ENCODE measurements around the gene ABI3BP.

ABI3BP gene

GRCh38 chr3:100972301-100972844 lies 20.8 kb downstream of the ABI3BP start:
- H3K4me3 ChIP-seq (ENCODE audit: low read length): no peak overlapping the region
- H4K20me1 ChIP-seq (ENCODE audit: insufficient read depth, low read length): no peaks in the 10 kb centered on the region
- no peaks in the 10 kb centered on the region for H3F3A ChIP-seq (ENCODE audit: insufficient read depth, low read length)
- TF ChIP-seq, protein P1, sequence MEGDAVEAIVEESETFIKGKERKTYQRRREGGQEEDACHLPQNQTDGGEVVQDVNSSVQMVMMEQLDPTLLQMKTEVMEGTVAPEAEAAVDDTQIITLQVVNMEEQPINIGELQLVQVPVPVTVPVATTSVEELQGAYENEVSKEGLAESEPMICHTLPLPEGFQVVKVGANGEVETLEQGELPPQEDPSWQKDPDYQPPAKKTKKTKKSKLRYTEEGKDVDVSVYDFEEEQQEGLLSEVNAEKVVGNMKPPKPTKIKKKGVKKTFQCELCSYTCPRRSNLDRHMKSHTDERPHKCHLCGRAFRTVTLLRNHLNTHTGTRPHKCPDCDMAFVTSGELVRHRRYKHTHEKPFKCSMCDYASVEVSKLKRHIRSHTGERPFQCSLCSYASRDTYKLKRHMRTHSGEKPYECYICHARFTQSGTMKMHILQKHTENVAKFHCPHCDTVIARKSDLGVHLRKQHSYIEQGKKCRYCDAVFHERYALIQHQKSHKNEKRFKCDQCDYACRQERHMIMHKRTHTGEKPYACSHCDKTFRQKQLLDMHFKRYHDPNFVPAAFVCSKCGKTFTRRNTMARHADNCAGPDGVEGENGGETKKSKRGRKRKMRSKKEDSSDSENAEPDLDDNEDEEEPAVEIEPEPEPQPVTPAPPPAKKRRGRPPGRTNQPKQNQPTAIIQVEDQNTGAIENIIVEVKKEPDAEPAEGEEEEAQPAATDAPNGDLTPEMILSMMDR (IDR thresholded peaks at IDR 0.05; ENCODE audit: low read length): no peak
- no peak overlapping the region for H3K4me2 ChIP-seq (ENCODE audit: low read depth, low read length)
- no peak overlapping the region for H3K27ac ChIP-seq (ENCODE audit: low read length)
- H3K4me1 ChIP-seq (ENCODE audit: low read length): no peaks in the 10 kb centered on the region
- no peaks in the 10 kb centered on the region for H3K9me3 ChIP-seq (replicated peaks; ENCODE audit: insufficient read depth, low read length)
- no peak for DNase-seq
- H3K36me3 ChIP-seq (replicated peaks; ENCODE audit: insufficient read depth, low read length): no peaks in the 10 kb centered on the region
- no peaks in the 10 kb centered on the region for H3K27me3 ChIP-seq (replicated peaks; ENCODE audit: insufficient read depth, low read length)
- no peaks in the 10 kb centered on the region for H3K79me2 ChIP-seq (ENCODE audit: low read length)
- H3K9me2 ChIP-seq (replicated peaks; ENCODE audit: insufficient read depth, low read length): no peaks in the 10 kb centered on the region
- H2AFZ ChIP-seq (ENCODE audit: low read length): no peak overlapping the region
- H3K9ac ChIP-seq (ENCODE audit: low read length): no peak overlapping the region

DNA sequence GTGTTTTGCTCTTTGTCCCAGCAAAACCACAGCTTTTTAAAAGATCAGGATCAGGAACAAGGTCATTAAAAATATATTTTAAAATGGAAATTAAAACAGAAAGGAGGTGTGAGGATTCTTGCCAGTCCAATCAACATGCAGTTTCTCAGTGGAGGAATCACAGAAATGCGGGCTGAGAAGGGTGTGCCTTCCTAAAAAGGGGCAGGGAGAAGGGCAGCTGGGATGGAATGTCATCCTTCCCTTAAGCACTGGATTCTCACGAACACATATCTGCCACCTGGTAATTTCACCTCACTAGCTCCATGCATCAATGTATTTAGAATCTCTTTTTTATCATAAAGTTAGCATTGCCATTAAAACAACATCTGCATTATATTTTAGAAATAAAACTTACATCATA lies 21.4 kb downstream of the ABI3BP start:
- no peaks in the 10 kb centered on the region for H3F3A ChIP-seq (ENCODE audit: insufficient read depth, low read length)
- H3K36me3 ChIP-seq (replicated peaks; ENCODE audit: insufficient read depth, low read length): no peaks in the 10 kb centered on the region
- H3K4me3 ChIP-seq (ENCODE audit: low read length): no peak overlapping the region
- no peaks in the 10 kb centered on the region for H3K27me3 ChIP-seq (replicated peaks; ENCODE audit: insufficient read depth, low read length)
- TF ChIP-seq EZH2phosphoT487 (IDR thresholded peaks at IDR 0.05; ENCODE audit: low read length): no peak
- TF ChIP-seq, protein P1 (IDR thresholded peaks at IDR 0.05; ENCODE audit: low read length): no peak
- TF ChIP-seq EZH2 (optimal IDR thresholded peaks at IDR 0.05; ENCODE audit: low read depth, low read length): no peak
- no peak overlapping the region for H3K27ac ChIP-seq (ENCODE audit: low read length)
- no peaks in the 10 kb centered on the region for H4K20me1 ChIP-seq (ENCODE audit: insufficient read depth, low read length)
- no peaks in the 10 kb centered on the region for H3K79me2 ChIP-seq (ENCODE audit: low read length)
- no peak overlapping the region for H3K4me2 ChIP-seq (ENCODE audit: low read depth, low read length)
- H3K9ac ChIP-seq (ENCODE audit: low read length): no peak overlapping the region
- H3K9me3 ChIP-seq (replicated peaks; ENCODE audit: insufficient read depth, low read length): no peaks in the 10 kb centered on the region
- no peak overlapping the region for H2AFZ ChIP-seq (ENCODE audit: low read length)
- DNase-seq: no peak
- no peaks in the 10 kb centered on the region for H3K4me1 ChIP-seq (ENCODE audit: low read length)
- no peaks in the 10 kb centered on the region for H3K9me2 ChIP-seq (replicated peaks; ENCODE audit: insufficient read depth, low read length)

DNA sequence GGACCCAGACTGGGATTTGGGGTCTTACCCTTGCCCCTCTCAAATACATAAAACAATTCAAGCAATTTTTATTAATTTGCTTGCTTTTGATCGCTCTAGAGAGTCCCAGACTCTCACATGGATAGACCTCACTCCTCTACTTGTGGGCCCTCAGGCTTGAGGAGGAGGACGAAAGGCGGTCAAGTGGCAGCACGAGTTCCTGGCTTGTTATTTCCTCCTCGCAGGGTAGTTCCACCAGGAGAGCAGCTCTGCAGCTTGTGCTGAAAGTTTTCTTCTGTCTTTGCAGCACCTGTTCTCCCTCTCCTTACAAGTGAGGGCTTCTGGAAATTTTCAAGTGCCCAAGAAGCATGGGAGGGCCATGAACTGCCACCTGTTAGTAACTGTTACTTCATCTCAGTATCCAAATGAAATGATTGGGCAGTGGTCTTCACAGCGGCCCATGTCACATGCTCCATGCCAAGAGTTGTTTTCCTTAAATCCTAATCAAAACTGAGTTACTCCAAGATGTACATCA lies 22.7 kb downstream of the ABI3BP start:
- H3K79me2 ChIP-seq (ENCODE audit: low read length): no peaks in the 10 kb centered on the region
- no peaks in the 10 kb centered on the region for H3F3A ChIP-seq (ENCODE audit: insufficient read depth, low read length)
- no peak overlapping the region for H3K4me2 ChIP-seq (ENCODE audit: low read depth, low read length)

More for the DNA sequence above, 22.7 kb downstream of the ABI3BP start:
- H3K4me3 ChIP-seq (ENCODE audit: low read length): no peak overlapping the region
- H3K9ac ChIP-seq (ENCODE audit: low read length): no peak overlapping the region
- H3K4me1 ChIP-seq (ENCODE audit: low read length): no peaks in the 10 kb centered on the region
- no peak for DNase-seq
- no peak overlapping the region for H2AFZ ChIP-seq (ENCODE audit: low read length)
- no peaks in the 10 kb centered on the region for H3K27me3 ChIP-seq (replicated peaks; ENCODE audit: insufficient read depth, low read length)
- no peaks in the 10 kb centered on the region for H3K9me3 ChIP-seq (replicated peaks; ENCODE audit: insufficient read depth, low read length)
- H4K20me1 ChIP-seq (ENCODE audit: insufficient read depth, low read length): no peaks in the 10 kb centered on the region
- H3K36me3 ChIP-seq (replicated peaks; ENCODE audit: insufficient read depth, low read length): no peaks in the 10 kb centered on the region
- TF ChIP-seq EZH2 (optimal IDR thresholded peaks at IDR 0.05; ENCODE audit: low read depth, low read length) (no peak), EZH2phosphoT487 (IDR thresholded peaks at IDR 0.05; ENCODE audit: low read length) (no peak)
- TF ChIP-seq, protein P1 (IDR thresholded peaks at IDR 0.05; ENCODE audit: low read length): no peak
- H3K9me2 ChIP-seq (replicated peaks; ENCODE audit: insufficient read depth, low read length): no peaks in the 10 kb centered on the region
- H3K27ac ChIP-seq (ENCODE audit: low read length): no peak overlapping the region

Data from MM.1S (cell line).